Memory B cell (primary cell): ENCODE results near the gene TBC1D2B.
A peak's percentile ranks its signal among the peaks of the same experiment; 100 is the strongest.
"Not testable (repeated sequence)": the region's sequence is repeated elsewhere in the genome, so short reads cannot be mapped to it uniquely, and the experiment has no call there.

Experiments used
- ATAC-seq: fragments of 150-1000 bp; cut with Tn5 transposase; 2 replicates; pipeline ENCODE4 v1.10.0; 2021; ENCODE audit warnings: low read depth, mild to moderate bottlenecking, moderate library complexity
- DNase-seq, 2 donors: peaks; one replicate each; pipeline ENCODE4 v3.0.0; 2022; ENCODE audit warnings: low spot score in 2 of 2
- H3K27ac Mint-ChIP-seq: one replicate; pipeline ENCODE4 v1.8.0; 2022; ENCODE audit warnings: mild to moderate bottlenecking, moderate library complexity, mixed read lengths
- H3K27me3 Mint-ChIP-seq: one replicate; pipeline ENCODE4 v1.8.0; 2022; ENCODE audit warnings: mixed read lengths
- H3K36me3 Mint-ChIP-seq: one replicate; pipeline ENCODE4 v1.8.0; 2022; ENCODE audit warnings: mild to moderate bottlenecking, mixed read lengths
- H3K4me1 Mint-ChIP-seq: one replicate; pipeline ENCODE4 v1.8.0; 2022; ENCODE audit warnings: mixed read lengths
- H3K4me3 Mint-ChIP-seq: one replicate; pipeline ENCODE4 v1.8.0; 2022; ENCODE audit warnings: mild to moderate bottlenecking, moderate library complexity, mixed read lengths
- H3K9me3 Mint-ChIP-seq: one replicate; pipeline ENCODE4 v1.8.0; 2022; ENCODE audit warnings: mixed read lengths

TBC1D2B gene

DNA sequence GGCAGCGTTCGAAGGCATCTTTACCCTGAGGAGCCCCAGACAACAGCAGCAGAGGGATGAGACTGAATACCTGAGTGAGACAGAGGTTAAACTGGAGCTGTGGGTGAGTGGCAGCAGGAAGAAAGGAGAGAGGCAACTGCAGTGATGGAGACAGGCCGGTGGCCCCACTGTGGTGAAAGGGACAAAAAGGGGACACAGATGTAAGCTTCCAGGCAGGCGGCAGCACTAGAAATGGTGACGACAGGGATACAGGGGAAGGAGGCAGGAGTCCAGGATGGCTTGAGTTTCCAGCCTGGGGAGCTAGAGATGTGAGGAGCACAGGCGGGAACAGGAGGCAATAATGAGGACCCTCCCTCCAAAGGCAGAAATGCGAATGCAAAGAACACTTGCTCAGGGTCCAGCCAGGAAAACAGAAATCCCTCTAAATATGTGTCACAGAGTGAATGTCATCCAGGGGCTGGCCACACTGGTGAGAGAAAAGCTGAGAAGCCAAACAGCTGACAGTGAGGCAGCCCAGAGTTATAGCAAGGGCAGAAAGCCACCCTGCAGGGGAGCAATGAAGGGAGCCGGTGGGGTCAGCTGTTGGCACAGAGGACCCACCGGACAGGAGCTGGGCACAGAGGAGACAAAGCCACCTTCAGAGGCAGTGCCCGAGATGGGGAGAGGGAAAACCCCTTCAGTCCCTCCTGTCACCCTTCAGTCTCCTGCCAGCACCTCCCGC, 70.1 kb downstream of the TBC1D2B start:
- no peak overlapping the region for H3K27ac Mint-ChIP-seq
- ATAC-seq (no peak), DNase-seq (no peak)
- H3K4me3 Mint-ChIP-seq, result no peak overlapping the region
- peaks cover 31% of the 10 kb centered on the region for H3K36me3 Mint-ChIP-seq
- no peaks in the 10 kb centered on the region for H3K4me1 Mint-ChIP-seq
- no peaks in the 10 kb centered on the region for H3K9me3 Mint-ChIP-seq
- no peaks in the 10 kb centered on the region for H3K27me3 Mint-ChIP-seq

DNA sequence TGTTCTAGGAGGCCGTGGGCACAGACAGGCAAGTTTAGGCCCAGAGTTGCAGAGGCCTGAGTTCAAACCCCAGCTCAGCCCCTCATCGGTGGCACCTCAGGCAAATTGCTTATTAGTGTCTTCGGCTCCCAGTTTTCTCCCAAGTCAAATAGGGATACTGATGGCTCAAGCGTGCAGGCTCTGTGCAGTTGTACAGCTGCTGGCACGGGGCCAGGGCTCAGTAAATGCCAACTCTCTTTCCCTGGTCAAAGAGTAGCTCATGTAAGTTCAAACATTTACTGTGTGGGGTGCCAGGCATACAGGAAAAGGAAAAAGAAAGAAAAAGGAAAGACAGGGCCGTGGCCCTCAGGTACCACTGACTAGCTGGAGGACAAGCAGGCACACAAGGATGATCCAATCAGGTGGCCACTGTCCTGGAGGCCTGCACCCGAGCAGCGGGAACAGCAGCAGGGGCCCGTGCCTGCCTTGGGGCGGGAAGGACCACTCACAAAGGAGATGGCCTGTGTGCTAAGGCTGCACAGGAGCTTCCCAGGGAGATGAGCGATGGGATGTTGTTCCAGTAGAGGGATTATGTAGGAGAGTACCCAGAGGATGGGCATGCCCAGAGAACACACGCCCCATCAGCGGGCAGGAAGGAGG, 70.8 kb downstream of the TBC1D2B start:
- no peak for DNase-seq
- Mint-ChIP-seq H3K36me3 (peaks cover 25% of the 10 kb centered on the region), H3K4me1 (no peaks in the 10 kb centered on the region), H3K27me3 (no peaks in the 10 kb centered on the region), H3K27ac (peak overlapping the region; percentile 9), H3K9me3 (no peaks in the 10 kb centered on the region), H3K4me3 (no peak overlapping the region)
- no peak for ATAC-seq

DNA sequence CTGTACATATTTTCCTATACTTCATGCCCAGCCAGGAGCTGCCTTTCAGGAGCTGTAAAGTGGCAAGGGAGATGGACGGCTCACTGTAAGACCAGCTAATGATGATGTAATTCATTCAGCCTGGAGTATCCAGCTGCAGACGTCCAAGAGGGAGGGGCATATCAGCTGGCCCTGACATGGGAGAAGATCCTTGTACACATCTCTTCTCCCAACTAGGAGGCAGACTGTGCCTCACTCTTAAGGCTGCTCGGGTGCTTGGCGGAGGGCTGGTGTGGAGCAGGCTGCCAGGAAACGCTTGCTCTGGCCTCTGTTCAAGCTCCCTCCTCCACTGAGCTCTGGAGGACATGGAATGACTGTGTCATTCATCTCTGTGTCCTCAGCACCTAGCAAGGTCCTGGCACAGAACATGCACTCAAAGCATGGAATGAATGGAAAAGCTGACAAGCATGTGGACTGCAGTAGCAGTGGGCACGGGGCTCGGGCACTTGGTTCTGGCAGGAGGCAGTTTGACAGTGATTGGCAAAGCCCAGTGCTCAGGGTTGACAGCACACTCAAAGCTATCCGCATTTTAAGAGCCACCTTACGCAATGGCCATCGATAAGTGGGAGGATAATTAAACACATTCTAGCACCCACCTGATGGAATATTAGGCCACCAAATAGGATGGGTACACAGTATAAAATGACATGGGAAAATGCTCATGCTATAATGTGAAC, 72.4 kb downstream of the TBC1D2B start:
- Mint-ChIP-seq H3K4me3 (no peak overlapping the region), H3K36me3 (peaks cover 31% of the 10 kb centered on the region), H3K9me3 (no peaks in the 10 kb centered on the region), H3K4me1 (no peaks in the 10 kb centered on the region), H3K27ac (no peak overlapping the region), H3K27me3 (no peaks in the 10 kb centered on the region)
- ATAC-seq (no peak), DNase-seq (no peak)

DNA sequence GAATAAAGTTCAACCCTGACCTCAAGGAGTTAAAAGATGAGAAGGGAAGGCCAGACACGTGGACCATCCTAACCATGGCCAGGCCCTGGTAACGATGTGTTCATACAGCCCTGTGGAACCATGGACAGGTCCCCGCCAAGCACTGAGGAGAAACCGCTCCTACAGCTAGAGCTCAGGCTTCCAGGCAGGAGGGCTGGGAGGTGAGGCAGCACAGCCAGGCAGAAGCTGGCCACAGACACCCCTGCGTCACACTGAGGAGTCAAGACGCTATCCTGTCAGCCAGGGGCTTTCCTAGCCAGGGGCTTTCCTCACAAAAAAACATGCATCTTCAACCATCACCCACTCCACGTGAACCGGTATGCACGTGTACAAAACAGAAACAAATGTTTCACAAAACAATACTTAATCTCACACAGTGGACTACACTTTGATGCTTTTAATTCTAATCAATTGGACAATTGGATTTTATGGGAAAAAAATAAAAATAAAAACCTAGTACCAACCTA, 73.2 kb downstream of the TBC1D2B start:
- H3K4me3 Mint-ChIP-seq, result no peak overlapping the region
- H3K27me3 Mint-ChIP-seq, result no peaks in the 10 kb centered on the region
- no peaks in the 10 kb centered on the region for H3K9me3 Mint-ChIP-seq
- H3K36me3 Mint-ChIP-seq, result peaks cover 30% of the 10 kb centered on the region
- H3K27ac Mint-ChIP-seq, result no peak overlapping the region
- no peaks in the 10 kb centered on the region for H3K4me1 Mint-ChIP-seq
- ATAC-seq (peak; percentile 33), DNase-seq (no peak)

DNA sequence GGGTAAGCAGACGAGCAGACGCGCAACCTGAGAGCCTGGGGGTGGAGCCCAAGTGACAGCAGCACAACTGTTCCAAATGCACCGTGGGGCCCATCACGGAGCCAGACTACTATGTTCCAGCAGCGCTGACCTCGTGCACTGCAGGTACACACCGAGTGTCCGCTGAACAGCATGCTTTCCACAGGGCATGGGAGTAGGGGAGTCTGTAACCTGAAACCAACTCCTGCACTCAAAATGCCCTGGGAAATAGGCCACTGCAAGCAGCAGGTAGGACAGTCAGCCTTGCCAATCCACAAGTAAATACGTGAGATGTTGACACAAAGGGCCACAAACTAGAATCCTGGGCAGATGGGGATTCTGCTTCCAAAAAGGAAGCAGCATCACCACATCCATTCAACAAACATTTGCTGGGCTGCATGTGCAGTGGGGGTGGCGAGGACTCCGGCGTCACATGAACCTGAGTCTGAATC, 73.9 kb downstream of the TBC1D2B start:
- no peaks in the 10 kb centered on the region for H3K9me3 Mint-ChIP-seq
- no peaks in the 10 kb centered on the region for H3K27me3 Mint-ChIP-seq
- ATAC-seq (no peak), DNase-seq (no peak)
- H3K27ac Mint-ChIP-seq, result no peak overlapping the region
- H3K36me3 Mint-ChIP-seq, result peaks cover 29% of the 10 kb centered on the region
- H3K4me1 Mint-ChIP-seq, result no peaks in the 10 kb centered on the region
- no peak overlapping the region for H3K4me3 Mint-ChIP-seq

DNA sequence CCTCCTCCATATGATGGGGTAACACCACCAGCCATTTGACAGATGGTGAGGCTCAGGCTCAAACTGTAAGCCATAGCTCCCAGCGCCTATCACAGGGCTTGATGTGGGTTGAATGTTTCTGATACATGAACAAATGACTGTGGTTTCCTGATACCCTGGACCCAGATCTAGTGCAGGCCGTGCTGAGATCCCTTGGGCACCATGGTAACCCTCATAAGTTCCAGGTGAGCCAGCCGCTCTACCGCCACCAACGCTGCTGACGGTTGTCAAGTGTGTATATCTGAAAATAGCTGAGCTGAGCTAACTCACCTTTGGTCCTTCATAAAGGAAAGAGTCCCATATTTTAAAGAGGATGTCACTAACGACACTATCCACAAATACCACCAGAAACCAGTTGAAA, 74.5 kb downstream of the TBC1D2B start:
- Mint-ChIP-seq H3K9me3 (no peaks in the 10 kb centered on the region), H3K27me3 (no peaks in the 10 kb centered on the region), H3K4me3 (no peak overlapping the region), H3K27ac (no peak overlapping the region), H3K4me1 (no peaks in the 10 kb centered on the region), H3K36me3 (peaks cover 31% of the 10 kb centered on the region)
- DNase-seq (no peak), ATAC-seq (no peak)

DNA sequence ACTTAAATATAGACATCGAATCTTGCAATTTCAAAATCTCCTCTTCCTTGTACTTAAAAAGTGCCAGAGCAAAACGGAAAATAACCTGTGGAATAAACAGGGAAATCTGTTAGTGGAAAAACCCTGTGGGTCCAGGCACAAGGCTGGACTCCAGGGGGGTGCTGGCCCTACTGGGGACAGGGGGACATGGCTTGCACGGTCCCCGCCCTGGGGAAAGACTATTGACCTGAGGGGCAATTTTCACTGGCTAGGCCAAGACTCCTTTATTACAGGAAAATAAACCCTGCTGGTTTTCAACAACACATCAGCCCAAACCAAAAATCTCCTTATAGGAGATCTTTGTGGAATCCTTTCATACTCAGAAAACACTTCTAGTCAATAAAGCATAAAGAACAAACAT, 75.9 kb downstream of the TBC1D2B start:
- H3K4me3 Mint-ChIP-seq, result no peak overlapping the region
- no peak for DNase-seq
- no peak overlapping the region for H3K27ac Mint-ChIP-seq
- no peak for ATAC-seq
- no peaks in the 10 kb centered on the region for H3K4me1 Mint-ChIP-seq
- H3K9me3 Mint-ChIP-seq, result no peaks in the 10 kb centered on the region
- H3K36me3 Mint-ChIP-seq, result peaks cover 23% of the 10 kb centered on the region
- no peaks in the 10 kb centered on the region for H3K27me3 Mint-ChIP-seq

DNA sequence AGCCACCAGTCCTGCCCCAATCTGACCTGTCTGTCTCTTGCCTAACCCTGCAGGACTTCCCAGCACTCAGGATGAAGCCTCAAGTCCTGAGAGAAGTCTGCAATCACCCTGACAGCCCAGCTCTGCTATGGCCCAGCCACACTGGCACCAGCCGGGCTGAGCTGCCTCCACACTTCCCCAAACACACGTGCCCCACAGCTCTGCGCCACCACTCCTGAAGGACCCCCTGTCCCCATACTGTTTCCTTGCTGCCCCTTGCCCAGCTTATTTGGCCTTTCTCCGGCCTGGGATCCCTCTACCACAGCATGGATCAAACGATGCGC, 76.6 kb downstream of the TBC1D2B start:
- Mint-ChIP-seq H3K4me3 (no peak overlapping the region), H3K4me1 (no peaks in the 10 kb centered on the region), H3K9me3 (no peaks in the 10 kb centered on the region), H3K27me3 (no peaks in the 10 kb centered on the region), H3K27ac (peak overlapping the region; percentile 77), H3K36me3 (peaks cover 22% of the 10 kb centered on the region)
- ATAC-seq, result no peak
- no peak for DNase-seq

DNA sequence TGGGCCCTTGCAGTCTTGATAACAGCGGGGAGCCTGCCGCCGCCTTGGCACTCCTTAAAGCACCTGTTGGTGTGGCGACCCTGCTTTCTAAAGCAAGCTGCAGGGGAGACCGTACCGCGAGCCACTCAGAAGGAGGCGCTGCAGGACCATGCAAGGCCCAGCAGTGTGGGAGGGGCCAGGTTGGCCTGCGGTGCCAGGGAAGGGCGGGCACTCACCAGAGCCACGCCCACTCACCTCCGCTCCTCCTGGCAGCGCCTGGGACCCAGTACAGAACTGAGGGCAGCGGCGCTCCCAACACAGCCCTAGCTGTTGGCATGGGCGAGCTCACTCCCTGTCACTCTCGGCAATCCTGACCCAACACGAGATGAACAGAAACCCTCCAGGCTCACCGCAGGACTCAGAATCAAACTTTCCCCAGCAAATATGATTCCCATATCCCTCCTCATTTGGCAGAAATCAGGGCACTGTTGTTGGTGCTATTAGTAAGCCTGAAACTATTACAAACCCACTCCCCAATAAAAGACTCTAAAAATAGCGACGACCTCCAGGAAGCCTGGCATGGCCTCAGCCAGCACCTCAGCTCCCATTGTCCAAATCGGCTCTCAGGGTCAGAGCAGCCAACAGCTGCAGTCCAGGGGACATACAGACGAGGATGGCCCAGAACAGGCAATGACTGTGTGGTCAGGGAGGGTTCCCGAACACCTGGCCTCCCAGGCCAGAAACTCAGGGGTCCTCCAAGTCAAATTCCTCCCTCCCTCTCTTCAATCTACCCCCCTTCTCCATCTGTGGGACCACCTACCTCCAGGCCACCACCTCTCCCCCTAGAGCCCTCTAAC, 77.2 kb downstream of the TBC1D2B start:
- Mint-ChIP-seq H3K4me3 (no peak overlapping the region), H3K27ac (peak overlapping the region; percentile 77), H3K9me3 (no peaks in the 10 kb centered on the region), H3K36me3 (peaks cover 22% of the 10 kb centered on the region), H3K4me1 (no peaks in the 10 kb centered on the region), H3K27me3 (no peaks in the 10 kb centered on the region)
- ATAC-seq (peak; percentile 99), DNase-seq (peak; percentile 68 to 71)

DNA sequence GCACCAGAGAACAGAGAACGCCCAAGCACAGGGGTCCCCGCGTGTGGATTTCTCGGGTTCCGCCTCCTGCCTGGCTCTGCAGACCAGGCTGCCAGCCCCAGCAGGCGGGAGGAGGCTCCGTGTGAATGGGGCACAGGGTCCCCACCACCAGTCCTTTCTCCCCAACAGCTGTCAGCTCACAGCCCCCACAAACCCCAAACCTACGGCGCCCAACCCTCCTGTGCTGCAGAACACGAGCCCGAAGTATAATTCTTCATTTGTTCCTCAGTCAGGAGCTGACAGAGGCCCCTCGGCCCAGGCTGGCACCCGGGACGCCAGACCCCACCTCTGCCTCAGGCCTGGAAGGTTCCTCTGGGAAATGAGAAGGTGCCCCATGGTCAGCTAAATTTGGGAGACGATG, 78.0 kb downstream of the TBC1D2B start:
- no peaks in the 10 kb centered on the region for H3K27me3 Mint-ChIP-seq
- H3K4me3 Mint-ChIP-seq, result no peak overlapping the region
- ATAC-seq (no peak), DNase-seq (no peak)
- H3K4me1 Mint-ChIP-seq, result no peaks in the 10 kb centered on the region
- no peaks in the 10 kb centered on the region for H3K9me3 Mint-ChIP-seq
- H3K27ac Mint-ChIP-seq, result no peak overlapping the region
- peaks cover 22% of the 10 kb centered on the region for H3K36me3 Mint-ChIP-seq

DNA sequence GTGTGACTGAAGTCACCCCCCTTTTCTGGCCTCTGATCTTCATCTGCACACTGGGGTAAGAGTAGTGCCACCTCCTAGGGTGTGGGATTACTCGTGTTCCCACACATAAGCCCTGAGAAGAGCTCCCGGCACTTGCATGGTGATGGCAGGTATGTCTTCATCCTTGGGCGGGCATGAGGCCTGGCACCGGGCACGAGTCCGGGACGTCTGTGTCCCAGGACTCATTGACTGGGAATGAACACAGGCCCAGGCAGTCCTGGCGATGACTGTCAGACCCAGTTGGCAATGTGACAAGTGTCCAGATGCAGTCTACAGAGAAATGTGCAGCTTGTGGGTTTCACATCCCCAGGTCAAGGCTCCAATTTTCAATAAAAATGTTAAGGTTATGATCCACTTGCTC, 78.9 kb downstream of the TBC1D2B start:
- DNase-seq, result no peak
- Mint-ChIP-seq H3K9me3 (no peaks in the 10 kb centered on the region), H3K27me3 (no peaks in the 10 kb centered on the region), H3K4me1 (peaks cover 8% of the 10 kb centered on the region), H3K27ac (no peak overlapping the region), H3K4me3 (no peak overlapping the region), H3K36me3 (peaks cover 22% of the 10 kb centered on the region)
- ATAC-seq, result no peak

DNA sequence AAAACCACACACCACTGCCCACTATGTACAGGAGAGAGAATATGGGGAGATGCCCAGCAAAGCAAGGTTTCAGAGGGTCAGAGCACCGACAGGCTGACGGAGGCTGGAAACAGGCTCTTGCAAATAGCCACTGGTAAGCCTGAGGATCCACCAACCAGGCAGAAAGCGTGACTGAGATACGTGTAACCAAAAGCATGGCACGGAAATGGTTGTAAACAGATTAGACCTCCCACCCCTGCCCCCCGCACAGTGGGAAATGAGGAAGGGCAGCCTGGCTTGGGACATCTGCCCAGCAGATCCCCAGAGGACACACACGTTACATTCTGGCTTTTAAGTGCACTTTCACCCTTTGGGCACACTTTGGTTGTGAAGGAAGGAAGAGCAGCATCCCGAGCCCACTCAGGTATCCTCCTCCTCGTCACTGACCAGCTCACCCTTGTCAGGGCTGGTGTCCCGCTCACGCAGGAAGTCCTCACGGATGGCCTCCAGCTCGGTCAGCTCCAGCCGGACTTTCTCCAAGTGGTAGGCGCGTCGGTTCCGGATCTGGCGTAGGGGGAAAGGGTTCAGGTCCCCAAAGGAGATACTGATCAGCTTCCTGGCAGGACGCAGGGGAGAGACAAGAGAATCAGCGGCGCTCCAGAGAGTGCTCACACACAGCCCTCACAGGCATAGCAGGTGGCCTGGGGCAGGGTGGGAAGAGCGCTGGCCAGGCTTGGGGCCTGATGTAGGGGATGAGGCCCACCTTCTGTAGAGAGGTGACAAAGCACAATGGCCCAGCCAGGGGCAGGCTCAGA, 79.6 kb downstream of the TBC1D2B start:
- H3K4me1 Mint-ChIP-seq, result peaks cover 13% of the 10 kb centered on the region
- not testable (repeated sequence) for DNase-seq, ATAC-seq, H3K9me3 Mint-ChIP-seq, H3K27me3 Mint-ChIP-seq, H3K27ac Mint-ChIP-seq, H3K4me3 Mint-ChIP-seq
- H3K36me3 Mint-ChIP-seq, result peaks cover 18% of the 10 kb centered on the region

DNA sequence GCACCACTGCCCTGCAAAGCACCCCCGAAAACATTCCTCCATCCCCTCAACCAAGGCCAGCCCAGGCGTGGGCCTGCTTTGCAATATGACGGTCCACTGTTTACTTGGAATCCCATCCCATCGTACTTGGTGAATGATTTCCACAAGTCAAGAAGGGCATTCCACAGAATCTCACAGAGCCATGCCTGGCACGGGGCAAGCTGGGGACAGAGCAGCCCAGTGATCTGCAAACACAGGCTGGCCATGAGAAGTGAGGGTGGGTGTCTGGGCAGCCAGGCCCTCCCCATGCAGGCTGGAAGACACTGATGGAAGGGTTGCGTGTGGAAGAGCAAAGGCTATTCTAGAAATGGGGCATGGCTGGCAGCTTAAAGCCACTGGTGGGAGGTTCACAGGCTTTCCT, 80.3 kb downstream of the TBC1D2B start:
- not testable (repeated sequence) for H3K9me3 Mint-ChIP-seq, H3K27me3 Mint-ChIP-seq, H3K27ac Mint-ChIP-seq, DNase-seq, H3K4me3 Mint-ChIP-seq, ATAC-seq
- Mint-ChIP-seq H3K4me1 (peaks cover 14% of the 10 kb centered on the region), H3K36me3 (peaks cover 15% of the 10 kb centered on the region)
